Endothelial cell (in vitro differentiated cells): ENCODE measurements around the gene SHKBP1. TPM values are rescaled to one million over a fixed set of nuclear protein-coding genes. Genes with fewer than 3 reads are reported as not detected.

Experiments
- DNase-seq: peaks from one replicate; pipeline ENCODE4 v3.0.0; 2021; ENCODE audit warnings: low spot score
- H3K27ac Mint-ChIP-seq: one replicate; pipeline ENCODE4 v1.8.0; 2021; ENCODE audit warnings: mixed read lengths, inconsistent platforms; ENCODE audit not compliant: unreplicated experiment
- H3K27me3 Mint-ChIP-seq: one replicate; pipeline ENCODE4 v1.8.0; 2021; ENCODE audit warnings: mild to moderate bottlenecking, moderate library complexity, mixed read lengths, inconsistent platforms; ENCODE audit not compliant: unreplicated experiment
- H3K36me3 Mint-ChIP-seq: one replicate; pipeline ENCODE4 v1.8.0; 2021; ENCODE audit warnings: mild to moderate bottlenecking, low read depth, mixed read lengths, inconsistent platforms; ENCODE audit not compliant: unreplicated experiment
- H3K4me1 Mint-ChIP-seq: one replicate; pipeline ENCODE4 v1.8.0; 2021; ENCODE audit warnings: mild to moderate bottlenecking, mixed read lengths, inconsistent platforms; ENCODE audit not compliant: unreplicated experiment
- H3K4me3 Mint-ChIP-seq: one replicate; pipeline ENCODE4 v1.8.0; 2021; ENCODE audit warnings: mild to moderate bottlenecking, mixed read lengths, inconsistent platforms; ENCODE audit not compliant: unreplicated experiment
- H3K9me3 Mint-ChIP-seq: one replicate; pipeline ENCODE4 v1.8.0; 2021; ENCODE audit warnings: mixed read lengths, inconsistent platforms; ENCODE audit not compliant: unreplicated experiment
- CTCF ChIP-seq: fragments of 200-600 bp; sonication (generic); IDR thresholded peaks from one replicate; pipeline ENCODE4 v1.5.0; 2021; ENCODE audit warnings: antibody characterized with exemption; ENCODE audit not compliant: unreplicated experiment
- total RNA-seq: library from RNA; stranded (reverse); fragmentation: NEBNext Ultra II Directional; extraction: Animal tissue kit (Norgen Biotek cat#: 25700); gene quantifications from one replicate; pipeline ENCODE4 v1.2.1, GENCODE V29; 2021; ENCODE audit not compliant: unreplicated experiment

Gene SHKBP1
- total RNA-seq, 1 donor from 2014 or later, result 84.6 TPM

GRCh38 chr19:40571005-40571318 lies 5.7 kb upstream of the SHKBP1 start:
- Mint-ChIP-seq H3K4me3 (peak overlapping the region; percentile 19), H3K36me3 (no peaks in the 10 kb centered on the region), H3K4me1 (peaks cover 9% of the 10 kb centered on the region), H3K9me3 (no peaks in the 10 kb centered on the region), H3K27me3 (peaks cover 27% of the 10 kb centered on the region), H3K27ac (no peak overlapping the region)
- no peak for DNase-seq
- peak; percentile 4 for TF ChIP-seq CTCF

- H3K36me3 Mint-ChIP-seq, result no peaks in the 10 kb centered on the region
These were observed 4.7 kb upstream of the SHKBP1 start for GRCh38 chr19:40571831-40572495.

GRCh38 chr19:40575326-40575725 lies 1.3 kb upstream of the SHKBP1 start:
- Mint-ChIP-seq H3K27me3 (peaks cover 18% of the 10 kb centered on the region), H3K4me1 (peaks cover 11% of the 10 kb centered on the region), H3K9me3 (no peaks in the 10 kb centered on the region), H3K27ac (no peak overlapping the region), H3K4me3 (no peak overlapping the region), H3K36me3 (peaks cover 5% of the 10 kb centered on the region)
- no peak for TF ChIP-seq CTCF
- DNase-seq, result no peak

More at GRCh38 chr19:40571831-40572495, 4.7 kb upstream of the SHKBP1 start:
- H3K9me3 Mint-ChIP-seq, result no peaks in the 10 kb centered on the region
- peaks cover 26% of the 10 kb centered on the region for H3K27me3 Mint-ChIP-seq
- TF ChIP-seq CTCF, result no peak
- peaks cover 9% of the 10 kb centered on the region for H3K4me1 Mint-ChIP-seq
- no peak overlapping the region for H3K27ac Mint-ChIP-seq
- no peak overlapping the region for H3K4me3 Mint-ChIP-seq
- no peak for DNase-seq

GRCh38 chr19:40576151-40576584 lies 505 bp upstream of the SHKBP1 start:
- DNase-seq, result no peak
- Mint-ChIP-seq H3K36me3 (peaks cover 11% of the 10 kb centered on the region), H3K9me3 (no peaks in the 10 kb centered on the region), H3K4me1 (peaks cover 11% of the 10 kb centered on the region), H3K4me3 (peak overlapping the region; percentile 91), H3K27me3 (peaks cover 13% of the 10 kb centered on the region), H3K27ac (no peak overlapping the region)
- no peak for TF ChIP-seq CTCF

- H3K9me3 Mint-ChIP-seq, result no peaks in the 10 kb centered on the region
- peaks cover 8% of the 10 kb centered on the region for H3K27me3 Mint-ChIP-seq
- peak overlapping the region; percentile 9 for H3K27ac Mint-ChIP-seq
- peak overlapping the region; percentile 72 for H3K4me3 Mint-ChIP-seq
- no peak for TF ChIP-seq CTCF
- H3K36me3 Mint-ChIP-seq, result peaks cover 20% of the 10 kb centered on the region
- peaks cover 11% of the 10 kb centered on the region for H3K4me1 Mint-ChIP-seq
- peak; percentile 29 for DNase-seq
These were observed 1.8 kb downstream of the SHKBP1 start for GRCh38 chr19:40578442-40578908.
